OCI-LY1 (cell line): ENCODE results near the gene MZT2A.
"Not testable (repeated sequence)": the region's sequence is repeated elsewhere in the genome, so short reads cannot be mapped to it uniquely, and the experiment has no call there.

Experiments used
- H2AFZ ChIP-seq: fragments of 200-600 bp; sonication (generic), shearing (Covaris generic); 2 replicates; pipeline ENCODE4 v1.6.0; 2014; ENCODE audit warnings: antibody characterized with exemption, mild to moderate bottlenecking, low read length
- H3F3A ChIP-seq: fragments of 200-600 bp; sonication (generic), shearing (Covaris generic); 2 replicates; pipeline ENCODE4 v1.6.0; 2014; ENCODE audit warnings: mild to moderate bottlenecking, antibody characterized with exemption, low read length, moderate library complexity; ENCODE audit not compliant: insufficient read depth
- H3K27ac ChIP-seq: fragments of 200-600 bp; sonication (generic); 2 replicates; pipeline ENCODE4 v1.5.1; 2014; ENCODE audit warnings: low read length, mixed run types, mild to moderate bottlenecking, low read depth; ENCODE audit not compliant: poor library complexity, severe bottlenecking
- H3K27me3 ChIP-seq: fragments of 200-600 bp; sonication (generic); 2 replicates; pipeline ENCODE4 v1.6.0; 2014; ENCODE audit warnings: antibody characterized with exemption, mild to moderate bottlenecking, low read length, moderate library complexity; ENCODE audit not compliant: insufficient read depth
- H3K36me3 ChIP-seq: fragments of 200-600 bp; sonication (generic); 2 replicates; pipeline ENCODE4 v1.6.1; 2014; ENCODE audit warnings: mild to moderate bottlenecking, antibody characterized with exemption, low read length, moderate library complexity, mixed read lengths; ENCODE audit not compliant: insufficient read depth
- H3K4me1 ChIP-seq: fragments of 200-600 bp; sonication (generic); 2 replicates; pipeline ENCODE4 v1.5.1; 2014; ENCODE audit warnings: mild to moderate bottlenecking, low read length, moderate library complexity; ENCODE audit not compliant: insufficient read depth, severe bottlenecking
- H3K4me2 ChIP-seq: fragments of 200-600 bp; sonication (generic), shearing (Covaris generic); 2 replicates; pipeline ENCODE4 v1.6.1; 2014; ENCODE audit warnings: low read length
- H3K4me3 ChIP-seq: fragments of 200-600 bp; sonication (generic); 2 replicates; pipeline ENCODE4 v1.5.1; 2014; ENCODE audit warnings: low read length, low read depth, mild to moderate bottlenecking, mixed read lengths; ENCODE audit not compliant: poor library complexity, severe bottlenecking
- H3K79me2 ChIP-seq: fragments of 200-600 bp; shearing (Covaris generic); 2 replicates; pipeline ENCODE4 v1.6.1; 2016; ENCODE audit warnings: mixed run types, low read length, mixed read lengths; ENCODE audit not compliant: insufficient read depth
- H3K9ac ChIP-seq: fragments of 200-600 bp; sonication (generic), shearing (Covaris generic); 2 replicates; pipeline ENCODE4 v1.6.1; 2014; ENCODE audit warnings: mild to moderate bottlenecking, low read length, mixed read lengths
- H3K9me2 ChIP-seq: fragments of 200-600 bp; sonication (generic), shearing (Covaris generic); 2 replicates; pipeline ENCODE4 v1.6.1; 2014; ENCODE audit warnings: low read depth, mild to moderate bottlenecking, low read length, mixed read lengths
- H3K9me3 ChIP-seq: fragments of 200-600 bp; shearing (Covaris generic); 2 replicates; pipeline ENCODE4 v1.6.1; 2014; ENCODE audit warnings: low read length, mixed read lengths
- H4K20me1 ChIP-seq: fragments of 200-600 bp; sonication (generic), shearing (Covaris generic); 2 replicates; pipeline ENCODE4 v1.6.0; 2016; ENCODE audit warnings: mild to moderate bottlenecking, low read length; ENCODE audit not compliant: insufficient read depth
- EZH2 ChIP-seq: fragments of 200-600 bp; sonication (generic), shearing (Covaris generic); IDR thresholded peaks from 2 replicates; pipeline ENCODE4 v1.8.0; 2017; ENCODE audit warnings: borderline replicate concordance, mixed run types, mild to moderate bottlenecking, antibody characterized with exemption, low read length, moderate library complexity, mixed read lengths
- TF ChIP-seq, protein P1 (sequence below): fragments of 200-600 bp; sonication (generic), shearing (Covaris generic); IDR thresholded peaks from 2 replicates; pipeline ENCODE4 v1.5.1; 2017; ENCODE audit warnings: mild to moderate bottlenecking, antibody characterized with exemption, low read length, moderate library complexity, mixed read lengths

The MZT2A gene

DNA sequence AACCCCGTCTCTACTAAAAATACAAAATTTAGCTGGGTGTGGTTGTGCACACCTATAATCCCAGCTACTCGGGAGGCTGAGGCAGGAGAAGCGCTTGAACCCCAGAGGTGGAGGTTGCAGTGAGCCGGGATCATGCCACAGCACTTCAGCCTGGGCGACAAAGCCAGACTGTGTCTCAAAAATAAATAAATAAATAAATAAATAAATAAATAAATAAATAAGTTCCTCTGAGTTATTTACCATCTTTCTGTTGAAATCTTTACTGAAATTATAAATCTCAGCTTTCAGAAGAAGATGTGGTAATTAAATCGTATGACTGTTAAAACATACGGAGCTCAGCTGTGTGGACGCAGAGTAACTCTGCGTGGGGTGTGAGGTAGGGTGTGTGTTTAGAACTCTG, 44.2 kb downstream of the MZT2A start:
- not testable (repeated sequence) for H3K4me2 ChIP-seq, H3K4me3 ChIP-seq, H3F3A ChIP-seq, H3K27ac ChIP-seq, H3K79me2 ChIP-seq, H4K20me1 ChIP-seq, H3K4me1 ChIP-seq, H3K9me3 ChIP-seq, H3K36me3 ChIP-seq, H2AFZ ChIP-seq, H3K27me3 ChIP-seq, H3K9me2 ChIP-seq, H3K9ac ChIP-seq

DNA sequence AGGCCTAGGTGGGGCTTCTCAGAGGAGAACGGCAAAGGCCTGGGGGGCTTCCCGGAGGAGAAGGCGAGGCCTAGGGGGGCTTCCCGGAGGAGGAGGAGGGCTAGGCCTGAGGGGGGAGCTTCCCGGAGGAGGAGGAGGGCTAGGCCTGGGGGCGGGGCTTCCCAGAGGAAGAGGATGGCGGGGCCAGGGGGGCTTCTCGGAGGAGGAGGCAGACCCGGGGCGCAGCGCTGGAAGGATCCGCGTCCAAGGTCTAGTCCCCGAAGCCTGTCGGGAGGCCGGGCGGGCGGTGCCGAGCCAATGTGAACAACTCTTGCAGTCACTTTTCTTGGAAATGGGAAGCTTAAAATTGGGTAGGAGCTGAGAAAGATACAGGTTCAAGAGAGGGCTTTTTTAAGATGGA, 46.3 kb downstream of the MZT2A start:
- Histone ChIP-seq H3K9me2 (no peaks in the 10 kb centered on the region), H3K27me3 (no peaks in the 10 kb centered on the region), H4K20me1 (no peaks in the 10 kb centered on the region), H3K79me2 (no peaks in the 10 kb centered on the region), H3F3A (no peaks in the 10 kb centered on the region), H3K4me3 (no peak overlapping the region), H3K9me3 (no peaks in the 10 kb centered on the region), H3K36me3 (no peaks in the 10 kb centered on the region), H2AFZ (no peak overlapping the region), H3K27ac (no peak overlapping the region), H3K4me1 (no peaks in the 10 kb centered on the region), H3K4me2 (no peak overlapping the region), H3K9ac (no peak overlapping the region)
- TF ChIP-seq EZH2, result no peak
- TF ChIP-seq, protein P1, sequence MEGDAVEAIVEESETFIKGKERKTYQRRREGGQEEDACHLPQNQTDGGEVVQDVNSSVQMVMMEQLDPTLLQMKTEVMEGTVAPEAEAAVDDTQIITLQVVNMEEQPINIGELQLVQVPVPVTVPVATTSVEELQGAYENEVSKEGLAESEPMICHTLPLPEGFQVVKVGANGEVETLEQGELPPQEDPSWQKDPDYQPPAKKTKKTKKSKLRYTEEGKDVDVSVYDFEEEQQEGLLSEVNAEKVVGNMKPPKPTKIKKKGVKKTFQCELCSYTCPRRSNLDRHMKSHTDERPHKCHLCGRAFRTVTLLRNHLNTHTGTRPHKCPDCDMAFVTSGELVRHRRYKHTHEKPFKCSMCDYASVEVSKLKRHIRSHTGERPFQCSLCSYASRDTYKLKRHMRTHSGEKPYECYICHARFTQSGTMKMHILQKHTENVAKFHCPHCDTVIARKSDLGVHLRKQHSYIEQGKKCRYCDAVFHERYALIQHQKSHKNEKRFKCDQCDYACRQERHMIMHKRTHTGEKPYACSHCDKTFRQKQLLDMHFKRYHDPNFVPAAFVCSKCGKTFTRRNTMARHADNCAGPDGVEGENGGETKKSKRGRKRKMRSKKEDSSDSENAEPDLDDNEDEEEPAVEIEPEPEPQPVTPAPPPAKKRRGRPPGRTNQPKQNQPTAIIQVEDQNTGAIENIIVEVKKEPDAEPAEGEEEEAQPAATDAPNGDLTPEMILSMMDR, result no peak

DNA sequence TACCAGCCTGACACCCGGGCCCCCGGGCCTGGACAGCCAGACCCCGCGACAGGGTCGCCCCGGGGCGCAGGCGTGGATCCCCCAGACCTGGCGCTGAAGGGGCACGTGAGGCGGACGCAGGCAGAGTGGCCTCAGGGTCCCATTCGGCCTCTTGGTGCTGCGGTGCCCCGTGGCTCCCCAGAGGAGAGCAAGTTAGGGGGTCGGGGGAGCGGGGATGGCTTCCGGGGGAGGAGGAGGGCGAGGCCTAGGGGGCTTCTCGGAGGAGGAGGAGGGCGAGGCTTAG, 46.7 kb downstream of the MZT2A start:
- not testable (repeated sequence) for H2AFZ ChIP-seq, H3K4me2 ChIP-seq, H4K20me1 ChIP-seq, H3K36me3 ChIP-seq, H3K27ac ChIP-seq, H3K9me3 ChIP-seq, H3K9ac ChIP-seq, H3K4me3 ChIP-seq, H3K4me1 ChIP-seq, H3K27me3 ChIP-seq, H3K9me2 ChIP-seq, H3F3A ChIP-seq, H3K79me2 ChIP-seq

DNA sequence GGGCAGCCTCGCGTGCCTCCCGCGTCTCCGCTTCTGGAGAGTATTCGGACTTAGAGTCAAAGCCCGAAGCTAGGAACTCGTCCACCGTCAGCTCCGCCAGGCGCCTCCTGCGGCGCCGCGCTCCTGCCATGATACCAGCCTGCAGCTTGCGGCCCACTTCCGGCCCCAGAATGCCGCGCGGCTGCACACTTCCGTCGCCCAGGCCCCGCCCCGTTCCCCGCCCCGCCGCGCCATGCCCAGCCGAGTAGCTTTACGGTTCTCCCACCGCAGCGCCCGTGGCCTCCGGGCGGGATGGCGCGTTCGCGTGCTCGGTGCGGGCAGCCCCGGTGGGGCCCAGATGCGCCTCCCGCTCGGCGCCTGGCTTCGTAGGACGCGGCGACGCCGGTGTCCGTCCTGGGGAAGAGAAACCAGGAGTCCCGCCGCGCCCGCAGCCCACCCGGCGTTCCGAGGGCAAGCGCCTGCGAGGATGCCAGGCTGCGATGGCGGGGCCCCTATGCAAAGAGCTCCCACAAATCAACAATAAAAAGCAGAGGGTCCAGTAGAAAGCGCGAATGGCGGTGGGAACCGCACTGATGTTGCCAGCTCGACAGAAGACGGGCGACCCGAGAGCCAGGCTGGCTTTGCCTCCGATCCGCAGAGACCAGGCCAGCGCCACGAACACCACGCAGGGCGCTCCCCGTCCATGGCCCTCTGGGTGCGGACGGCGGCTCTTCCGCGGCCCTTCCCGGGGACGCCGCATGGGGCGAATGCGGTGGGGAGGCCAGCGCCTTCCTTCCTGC, 47.3 kb downstream of the MZT2A start:
- H3K4me3 ChIP-seq, H3K27ac ChIP-seq, H3K79me2 ChIP-seq, H3F3A ChIP-seq, H3K4me1 ChIP-seq, H3K9me2 ChIP-seq, H3K27me3 ChIP-seq, H2AFZ ChIP-seq, H4K20me1 ChIP-seq, H3K4me2 ChIP-seq, H3K9ac ChIP-seq, H3K9me3 ChIP-seq, H3K36me3 ChIP-seq: not testable (repeated sequence)

DNA sequence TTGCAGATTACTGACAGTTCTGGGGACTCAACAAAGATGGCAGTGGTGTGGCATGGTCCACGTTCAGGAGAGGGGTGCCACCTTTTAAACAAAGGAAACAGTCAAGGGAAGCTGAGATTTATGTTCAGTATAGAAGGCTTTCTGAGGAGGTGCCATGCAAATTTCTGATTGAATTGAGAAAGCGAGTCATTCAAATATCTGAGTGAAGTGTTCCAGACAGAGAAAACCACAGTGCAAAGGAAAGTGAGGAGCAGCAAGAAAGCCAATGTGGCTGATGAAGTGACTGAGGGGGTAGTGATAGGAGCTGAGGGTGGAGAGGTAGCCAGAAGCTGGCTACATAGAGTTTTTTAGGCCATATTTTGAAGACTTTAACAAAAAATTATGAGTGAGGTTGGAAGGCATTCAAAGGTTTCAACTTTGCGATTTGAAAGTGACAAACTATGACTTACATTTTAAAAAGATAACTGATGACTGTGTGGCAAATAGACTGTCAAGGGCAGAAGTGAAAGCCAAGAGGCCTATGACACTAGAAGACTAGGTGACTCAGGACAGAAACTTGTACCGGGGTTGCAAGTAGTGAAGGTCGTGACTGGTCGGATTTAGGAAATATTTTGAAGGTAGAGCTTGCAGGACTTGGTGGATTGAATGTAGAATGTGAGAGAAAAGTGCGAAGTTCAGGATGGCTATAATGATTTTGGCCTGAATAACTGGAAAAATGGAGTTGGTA, 51.3 kb downstream of the MZT2A start:
- not testable (repeated sequence) for H4K20me1 ChIP-seq, H2AFZ ChIP-seq, H3K9ac ChIP-seq, H3K4me3 ChIP-seq, H3K4me1 ChIP-seq, H3K36me3 ChIP-seq, H3K79me2 ChIP-seq, H3K9me3 ChIP-seq, H3F3A ChIP-seq, H3K4me2 ChIP-seq, H3K9me2 ChIP-seq, H3K27me3 ChIP-seq, H3K27ac ChIP-seq
